HG02981 (cell line): Measurements from ENCODE around the gene ZDHHC14.
"Not testable (repeated sequence)": the region's sequence is repeated elsewhere in the genome, so short reads cannot be mapped to it uniquely, and the experiment has no call there.

ENCODE experiments used
- ATAC-seq: cut with Tn5 transposase; IDR thresholded peaks from one replicate; pipeline ENCODE4 v1.9.1; 2021; ENCODE audit warnings: mild to moderate bottlenecking, moderate library complexity; ENCODE audit not compliant: unreplicated experiment

Gene ZDHHC14

GRCh38 chr6:157402996-157403685 is 22.2 kb downstream of the ZDHHC14 start:
- no peak for ATAC-seq

GRCh38 chr6:157403686-157404051 is 22.7 kb downstream of the ZDHHC14 start:
- no peak for ATAC-seq

DNA sequence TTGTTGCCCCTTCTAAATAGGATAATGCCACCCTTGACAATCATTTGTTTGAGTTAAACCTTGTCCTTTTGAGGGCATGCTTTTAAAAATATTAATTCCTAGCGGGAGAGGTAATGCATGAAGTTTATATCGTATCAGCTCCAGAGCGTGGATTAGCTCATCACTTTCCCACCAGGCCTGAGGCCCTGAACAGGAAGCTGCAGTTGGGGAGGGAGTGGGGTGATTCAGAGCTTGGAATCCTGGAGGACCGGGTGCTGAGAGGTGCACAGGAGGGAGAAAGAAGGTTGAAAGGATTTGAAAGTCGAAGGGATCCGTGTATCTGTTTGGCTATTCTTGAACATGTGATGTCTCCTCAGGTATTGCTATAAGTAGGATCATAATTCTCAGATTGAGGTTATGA is 25.0 kb downstream of the ZDHHC14 start:
- no peak for ATAC-seq

GRCh38 chr6:157406661-157407060 is 25.7 kb downstream of the ZDHHC14 start:
- no peak for ATAC-seq

DNA sequence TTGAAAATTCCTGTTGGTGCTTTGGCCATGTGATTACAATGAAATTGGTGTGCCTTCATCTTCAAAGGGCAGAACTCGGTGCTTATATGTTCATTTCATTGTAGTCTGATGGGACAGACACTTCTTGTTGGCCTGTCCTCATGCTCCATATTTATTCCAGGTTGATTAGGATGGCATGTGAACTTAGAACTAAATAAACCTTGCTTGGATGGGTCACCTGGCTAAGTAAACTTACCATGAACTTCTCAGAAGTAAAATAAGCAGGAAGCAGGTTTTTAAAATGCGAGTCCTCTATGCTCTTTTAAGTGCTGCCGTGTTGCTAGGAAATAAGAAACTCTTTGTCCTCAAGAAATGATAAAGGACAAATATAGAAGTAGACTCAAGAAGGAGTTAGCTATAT is 26.7 kb downstream of the ZDHHC14 start:
- ATAC-seq = no peak

GRCh38 chr6:157408427-157408826 is 27.4 kb downstream of the ZDHHC14 start:
- ATAC-seq = not testable (repeated sequence)

DNA sequence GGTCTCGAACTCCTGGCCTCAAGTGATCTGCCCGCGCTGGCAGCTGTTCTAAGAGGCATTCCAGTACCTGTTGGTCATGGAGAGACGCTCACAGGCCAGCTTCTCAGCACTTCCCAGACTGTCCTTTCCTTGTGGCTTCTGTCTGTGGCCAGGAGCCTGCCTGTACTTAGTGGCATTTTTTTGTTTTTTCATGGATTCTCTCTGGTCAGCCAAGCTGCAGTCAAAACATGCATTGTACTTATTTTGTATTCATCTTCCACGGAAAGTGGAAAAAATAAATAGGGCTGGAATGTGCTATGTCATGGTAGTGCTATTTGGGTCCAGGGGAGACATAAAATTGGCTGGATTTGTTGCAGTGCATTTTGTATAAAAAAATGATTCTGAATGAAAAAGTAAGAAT is 29.1 kb downstream of the ZDHHC14 start:
- ATAC-seq = no peak

- ATAC-seq = no peak
These were observed 30.4 kb downstream of the ZDHHC14 start for GRCh38 chr6:157411368-157411767.

DNA sequence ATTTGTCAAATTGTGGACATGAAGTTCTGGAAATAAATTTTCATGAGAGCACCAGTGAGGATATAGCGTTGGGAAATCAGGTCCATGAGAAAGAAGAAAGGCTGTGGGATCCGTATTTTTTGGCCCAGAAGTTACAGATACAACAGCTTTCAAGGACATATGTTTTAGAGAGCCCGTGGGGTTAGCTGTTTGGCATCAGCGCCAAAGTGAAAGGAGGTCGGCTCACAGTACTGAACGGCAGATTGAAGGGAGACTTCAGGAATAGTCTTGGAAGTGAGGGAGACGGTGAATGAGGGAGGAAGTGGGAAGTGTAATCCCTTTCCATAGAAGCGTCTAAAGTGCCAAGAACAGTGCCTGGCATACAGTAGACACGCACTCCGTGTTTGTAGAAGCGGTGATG is 31.8 kb downstream of the ZDHHC14 start:
- ATAC-seq = no peak

DNA sequence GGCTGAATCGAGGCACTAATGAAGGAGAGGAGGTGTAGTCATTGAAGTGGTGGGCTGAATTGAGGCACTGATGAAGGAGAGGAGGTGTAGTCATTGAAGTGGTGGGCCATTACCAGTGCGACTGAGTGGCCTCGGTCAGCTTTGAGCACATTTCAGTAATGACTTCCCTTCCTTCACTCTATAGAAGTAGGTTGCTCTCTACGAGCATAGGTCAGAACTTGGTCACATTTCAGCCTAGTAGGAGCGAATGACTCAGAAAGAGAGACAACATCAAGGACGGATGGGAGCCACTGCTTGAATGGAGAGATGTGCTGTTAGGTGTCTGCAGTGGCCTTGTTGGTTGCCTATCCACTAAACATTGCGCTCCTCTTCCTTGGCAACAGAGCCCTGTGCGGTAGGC is 39.5 kb downstream of the ZDHHC14 start:
- ATAC-seq = no peak

- ATAC-seq = no peak
These were observed 43.6 kb downstream of the ZDHHC14 start for GRCh38 chr6:157424491-157425020.

DNA sequence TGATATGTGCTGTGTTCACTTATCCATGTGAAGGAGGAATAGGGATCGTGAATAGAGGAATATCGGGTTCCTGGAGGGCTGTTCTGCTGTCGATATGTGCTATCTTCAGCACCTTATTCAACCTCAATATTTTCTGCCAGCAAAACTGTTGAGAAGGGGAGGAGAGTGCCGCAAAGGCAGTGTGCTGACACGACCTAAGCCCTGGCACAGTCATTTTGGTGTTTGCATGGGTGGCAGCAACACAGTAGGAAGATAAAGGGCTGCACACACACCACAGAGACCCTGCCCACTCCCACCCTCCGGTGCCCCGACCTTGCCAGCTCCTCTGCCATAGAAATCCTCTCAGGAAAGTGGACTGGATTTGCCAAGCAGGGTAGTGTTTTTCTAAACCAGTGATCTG is 47.0 kb downstream of the ZDHHC14 start:
- ATAC-seq = no peak

DNA sequence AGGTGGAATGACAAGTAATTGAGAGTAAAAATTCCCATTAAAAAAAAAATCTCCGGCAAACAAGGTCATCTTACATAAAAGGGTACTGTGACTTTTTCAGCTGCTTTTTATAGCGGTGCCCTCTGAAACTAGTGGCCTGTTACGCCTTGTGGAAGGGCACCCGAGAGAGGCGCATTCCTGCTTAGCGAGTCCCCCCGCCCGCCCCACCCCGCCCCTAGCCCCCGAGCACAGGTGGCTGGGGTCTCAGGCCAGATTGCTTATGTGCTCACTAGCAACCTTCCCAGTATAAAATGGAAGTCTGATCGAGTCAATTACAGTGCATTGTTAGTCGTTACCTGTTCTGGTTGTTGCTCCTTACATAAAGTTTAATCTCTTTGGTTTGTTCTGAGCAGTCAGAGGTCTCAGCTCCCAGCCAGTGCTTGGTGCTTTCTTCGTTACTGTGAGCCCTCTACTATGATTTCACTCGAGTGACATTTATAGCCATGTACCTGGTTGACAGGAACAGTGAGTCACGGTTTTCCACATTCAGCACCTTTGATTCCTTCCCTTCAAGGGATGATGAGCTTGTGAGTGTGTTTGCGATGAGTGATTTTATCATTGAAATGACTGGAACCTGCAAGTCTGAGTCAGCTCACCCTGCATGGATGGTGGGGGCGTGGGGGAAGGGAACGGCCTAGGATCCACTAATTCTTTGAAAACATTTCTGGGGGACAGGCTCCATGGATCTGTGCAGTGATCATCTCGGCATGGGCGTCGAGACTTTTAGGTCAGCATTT is 47.6 kb downstream of the ZDHHC14 start:
- no peak for ATAC-seq

DNA sequence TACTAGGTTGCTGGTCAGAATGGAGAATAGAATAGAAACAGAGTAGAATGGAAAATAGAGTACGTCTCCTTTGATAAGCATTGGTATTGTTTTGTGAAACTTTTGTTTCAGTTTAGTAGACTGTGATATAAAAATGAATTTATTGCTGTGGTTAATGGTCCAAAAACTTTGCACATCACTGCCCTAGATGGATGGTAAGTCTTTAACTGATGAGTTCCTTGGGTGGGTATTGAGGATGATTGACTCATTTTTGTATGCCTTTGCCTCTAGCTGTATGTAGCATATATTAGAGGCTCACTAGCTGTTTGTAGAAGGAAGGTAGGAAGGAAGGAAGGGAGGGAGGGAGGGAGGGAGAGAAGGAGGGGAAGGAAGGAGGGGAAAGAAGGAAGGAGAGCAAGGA is 48.3 kb downstream of the ZDHHC14 start:
- no peak for ATAC-seq

- ATAC-seq = no peak
These were observed 49.8 kb downstream of the ZDHHC14 start for GRCh38 chr6:157430834-157431233.

DNA sequence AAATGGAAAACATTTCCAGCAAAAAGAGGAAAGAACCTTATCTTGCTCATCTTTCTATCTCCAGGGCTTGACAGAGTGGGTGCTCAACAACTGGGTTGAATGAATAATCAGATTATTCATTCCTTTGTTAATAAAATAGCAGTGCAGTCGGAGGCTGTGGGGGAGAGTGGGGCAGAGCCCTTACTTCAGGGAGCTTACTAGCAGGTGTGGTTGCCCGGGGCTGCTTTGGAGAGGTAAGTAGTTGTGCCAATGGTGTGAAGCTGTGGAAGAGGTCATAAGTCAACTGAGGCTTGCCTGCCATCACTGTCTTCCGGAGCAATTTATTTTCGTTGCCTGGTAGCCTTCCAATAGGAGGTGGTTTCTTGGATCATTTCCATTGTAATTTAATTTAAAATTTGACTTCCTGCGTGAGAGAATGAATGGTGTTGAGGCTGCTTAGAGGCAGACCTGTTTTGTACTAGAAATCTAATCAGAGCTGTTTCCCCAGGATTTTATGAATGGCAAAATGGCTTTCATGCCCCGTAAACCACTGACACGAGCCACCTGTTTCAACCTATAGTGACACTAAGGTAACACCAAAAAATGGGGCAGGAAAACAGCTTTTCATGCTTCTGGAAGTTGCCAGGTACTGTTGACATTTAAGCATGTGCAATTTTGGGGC is 51.4 kb downstream of the ZDHHC14 start:
- ATAC-seq = no peak

DNA sequence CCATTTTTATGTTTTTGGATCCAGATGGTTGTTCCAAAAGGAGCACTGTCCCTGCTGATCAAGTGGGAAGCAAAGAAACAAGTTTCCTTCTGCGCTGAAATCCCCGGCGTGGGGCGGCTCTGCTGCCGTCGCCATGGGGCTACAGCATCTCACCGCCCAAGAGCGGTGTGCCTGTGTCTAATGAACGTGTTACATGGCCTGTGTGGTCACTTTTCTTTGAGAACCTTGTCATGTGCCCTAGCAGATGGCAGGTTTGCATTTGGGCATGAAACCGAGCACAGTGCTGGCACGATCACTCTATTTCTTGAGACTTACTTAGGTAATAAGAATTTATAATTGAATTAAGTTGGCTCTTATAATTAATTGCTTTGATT is 51.9 kb downstream of the ZDHHC14 start:
- no peak for ATAC-seq

DNA sequence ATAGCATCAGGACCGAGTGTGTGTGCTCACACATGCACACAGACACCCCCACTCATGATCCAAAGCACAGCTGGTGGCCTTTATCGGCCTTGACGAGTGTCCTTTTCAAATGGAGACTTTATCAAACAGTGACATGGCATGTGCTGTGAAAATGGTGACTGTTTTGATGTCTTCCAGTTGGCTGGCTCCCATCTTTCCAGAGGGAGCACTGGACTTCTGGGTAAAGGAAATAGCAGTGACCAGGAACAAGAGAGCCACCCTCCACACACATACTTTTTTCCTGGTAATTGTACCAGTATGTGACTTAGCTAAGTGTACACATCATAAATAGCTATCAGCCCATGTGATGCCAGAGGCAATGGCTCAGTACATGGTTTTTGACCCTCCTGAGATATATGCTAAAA is 52.7 kb downstream of the ZDHHC14 start:
- ATAC-seq = no peak

DNA sequence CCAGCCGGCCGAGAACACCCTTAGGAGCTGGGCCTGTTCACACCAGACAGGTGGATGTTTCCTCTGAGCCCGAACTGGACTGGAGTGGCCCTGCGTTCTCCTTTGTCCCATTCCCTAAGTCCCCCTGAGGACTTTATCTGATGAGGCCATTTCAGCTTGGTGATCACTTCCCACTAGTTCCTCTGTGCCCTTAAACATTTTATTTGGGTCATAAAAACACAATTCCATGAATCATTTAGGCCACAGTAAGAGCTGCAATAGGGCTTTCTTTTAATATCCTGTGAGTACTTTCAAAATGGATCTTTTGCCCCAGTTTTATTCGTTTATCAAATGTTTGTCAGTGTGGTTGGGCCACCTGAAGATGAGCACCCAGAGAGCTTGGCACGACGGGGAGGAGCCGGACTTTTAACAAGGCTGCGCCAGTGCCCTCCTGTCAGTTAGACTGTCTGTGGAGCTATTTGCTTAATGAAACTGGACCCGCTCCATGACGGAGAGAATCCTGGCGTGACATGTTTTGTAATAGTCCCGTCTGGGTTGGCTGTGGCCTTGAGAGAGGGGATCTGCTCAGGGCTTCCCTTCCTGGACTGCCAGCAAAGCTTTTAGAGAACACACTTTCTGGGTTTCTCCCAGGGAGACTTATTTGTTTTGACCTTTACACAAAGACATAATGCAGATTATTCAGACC is 53.5 kb downstream of the ZDHHC14 start:
- ATAC-seq = no peak

DNA sequence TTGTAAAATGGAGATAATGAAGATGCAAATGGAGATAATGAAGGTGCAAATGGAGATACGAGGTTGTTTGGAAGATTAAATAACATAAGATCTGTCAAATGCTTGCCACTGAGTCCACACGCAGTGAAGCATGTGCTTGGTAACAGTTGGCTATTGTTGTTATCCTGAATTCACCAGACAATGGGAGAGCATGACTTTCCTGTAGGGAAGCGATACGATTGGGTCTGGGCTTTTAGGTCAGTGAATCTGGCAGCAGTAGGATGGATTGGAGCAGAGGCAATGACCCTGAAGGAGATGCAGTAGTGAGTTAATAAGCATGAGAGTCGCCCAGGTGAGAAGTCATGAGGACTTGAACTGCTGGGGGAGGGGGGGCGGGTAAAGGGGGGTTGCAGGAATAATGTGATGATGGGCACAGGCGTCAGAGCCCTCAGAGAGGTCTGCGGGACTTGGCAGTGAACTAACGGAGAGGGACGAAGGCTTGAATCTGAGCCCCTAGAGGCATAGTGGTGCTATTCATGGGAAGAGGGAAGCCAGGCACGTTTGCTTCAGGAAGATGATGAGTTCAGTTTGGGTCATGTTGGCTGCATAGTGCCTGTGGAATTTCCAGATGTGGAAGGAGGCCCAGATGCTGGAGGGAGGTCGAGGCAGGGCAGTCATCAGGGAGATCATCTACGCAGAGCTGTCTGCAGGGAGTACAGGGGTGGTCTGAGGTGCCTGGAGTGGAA is 55.4 kb downstream of the ZDHHC14 start:
- no peak for ATAC-seq

DNA sequence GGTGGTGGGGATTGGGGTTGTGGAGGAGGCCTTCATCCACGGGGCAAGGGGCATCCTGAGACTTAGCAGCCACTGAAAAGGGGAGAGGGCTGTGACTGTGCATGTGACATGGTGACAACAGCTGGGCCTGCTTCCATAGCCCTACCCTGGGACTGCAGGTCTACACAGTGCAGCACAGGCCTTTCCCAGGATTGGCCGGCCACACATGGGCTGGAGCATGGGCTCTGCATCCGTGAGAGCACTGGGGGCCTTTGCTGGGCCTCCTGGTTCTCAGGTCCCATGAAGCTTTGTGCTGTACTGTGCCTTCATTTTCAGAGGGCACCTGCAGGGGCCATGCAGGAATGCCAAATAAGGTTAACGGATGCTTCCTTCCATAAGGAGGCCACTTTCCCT is 56.0 kb downstream of the ZDHHC14 start:
- no peak for ATAC-seq
